PFSK-1 (cell line): ENCODE data around the gene PLA2G4C. TPM values are rescaled to one million over a fixed set of nuclear protein-coding genes. Genes with fewer than 3 reads are reported as not detected.
A peak's percentile ranks its signal among the peaks of the same experiment; 100 is the strongest.

ENCODE experiments used
- FOXP2 ChIP-seq: optimal IDR thresholded peaks from 2 replicates; pipeline ENCODE3; 2011; ENCODE audit warnings: borderline replicate concordance, control low read depth, inconsistent platforms; ENCODE audit not compliant: insufficient read depth; ENCODE audit errors: extremely low read length, extremely low read depth
- POLR2AphosphoS5 ChIP-seq: IDR thresholded peaks from 2 replicates; pipeline ENCODE4 v1.6.1; 2012; ENCODE audit warnings: low read depth, mild to moderate bottlenecking, control low read depth, low read length, moderate library complexity
- SIN3A ChIP-seq: IDR thresholded peaks from 2 replicates; pipeline ENCODE4 v1.6.1; 2012; ENCODE audit warnings: mild to moderate bottlenecking, low read length, moderate library complexity, borderline replicate concordance; ENCODE audit not compliant: insufficient read depth
- TAF1 ChIP-seq: IDR thresholded peaks from 2 replicates; pipeline ENCODE4 v1.6.1; 2012; ENCODE audit warnings: low read length, control low read depth, borderline replicate concordance; ENCODE audit not compliant: insufficient read depth
- polyA plus RNA-seq: library from polyadenylated mRNA; unstranded; fragments of >200 nt; gene quantifications from one replicate; pipeline ENCODE4 v1.2.1, GENCODE V29; 2012; ENCODE audit warnings: low read depth, missing spikeins; ENCODE audit not compliant: insufficient read length
- TF ChIP-seq, protein P1 (sequence below), 2 experiments: IDR thresholded peaks; 2 replicates each; pipeline versions ENCODE4 v1.6.1 to v1.8.0; 2011 to 2012; ENCODE audit warnings: low read depth in 2 of 2, low read length in 2 of 2, control low read depth in 1 of 2, inconsistent platforms in 1 of 2, mild to moderate bottlenecking in 1 of 2, moderate library complexity in 1 of 2; ENCODE audit not compliant: insufficient read depth in 1 of 2

PLA2G4C gene, protein sequence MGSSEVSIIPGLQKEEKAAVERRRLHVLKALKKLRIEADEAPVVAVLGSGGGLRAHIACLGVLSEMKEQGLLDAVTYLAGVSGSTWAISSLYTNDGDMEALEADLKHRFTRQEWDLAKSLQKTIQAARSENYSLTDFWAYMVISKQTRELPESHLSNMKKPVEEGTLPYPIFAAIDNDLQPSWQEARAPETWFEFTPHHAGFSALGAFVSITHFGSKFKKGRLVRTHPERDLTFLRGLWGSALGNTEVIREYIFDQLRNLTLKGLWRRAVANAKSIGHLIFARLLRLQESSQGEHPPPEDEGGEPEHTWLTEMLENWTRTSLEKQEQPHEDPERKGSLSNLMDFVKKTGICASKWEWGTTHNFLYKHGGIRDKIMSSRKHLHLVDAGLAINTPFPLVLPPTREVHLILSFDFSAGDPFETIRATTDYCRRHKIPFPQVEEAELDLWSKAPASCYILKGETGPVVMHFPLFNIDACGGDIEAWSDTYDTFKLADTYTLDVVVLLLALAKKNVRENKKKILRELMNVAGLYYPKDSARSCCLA
- polyA plus RNA-seq = 7.3 TPM

DNA sequence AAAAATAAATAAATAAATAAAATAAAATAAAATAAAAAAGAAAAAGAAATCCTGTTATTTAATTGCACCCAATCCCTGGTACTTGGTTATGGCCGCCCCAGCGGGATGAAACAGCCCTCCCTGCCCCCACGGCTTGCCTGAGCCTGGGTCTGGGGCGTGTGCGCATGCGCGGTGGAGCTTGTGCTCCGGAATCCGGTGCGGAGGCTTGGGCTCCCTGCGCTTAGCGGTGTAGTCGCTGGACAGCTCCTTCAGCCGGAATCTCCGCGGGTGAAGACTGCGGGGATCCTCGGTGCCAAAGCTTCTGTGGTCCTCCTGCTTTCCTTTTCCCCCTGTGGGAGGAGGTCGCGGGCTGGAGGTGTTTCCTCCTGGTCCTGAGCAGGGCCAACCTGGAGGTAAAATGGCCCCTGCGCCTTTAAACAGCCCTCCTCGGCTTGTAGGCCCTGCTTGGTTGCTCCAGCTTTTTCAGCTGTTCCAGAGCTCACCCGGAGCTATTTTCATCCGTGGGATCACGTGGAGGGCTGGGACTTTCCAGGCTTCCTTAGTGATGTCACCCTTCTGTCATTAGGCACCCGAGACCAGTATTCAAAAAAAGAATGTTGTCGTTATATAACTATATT is at the start of gene PLA2G4C:
Gene PLA2G4C, minus strand, starts transcription at position 468 of the 617 bp plus-strand sequence. CDS start 4,288 bp downstream, outside the sequence.
- TF ChIP-seq POLR2AphosphoS5 (peak; percentile 60; the same call in 1 of the 2 replicates), FOXP2 (no peak), TAF1 (no peak)
- TF ChIP-seq, protein P1, sequence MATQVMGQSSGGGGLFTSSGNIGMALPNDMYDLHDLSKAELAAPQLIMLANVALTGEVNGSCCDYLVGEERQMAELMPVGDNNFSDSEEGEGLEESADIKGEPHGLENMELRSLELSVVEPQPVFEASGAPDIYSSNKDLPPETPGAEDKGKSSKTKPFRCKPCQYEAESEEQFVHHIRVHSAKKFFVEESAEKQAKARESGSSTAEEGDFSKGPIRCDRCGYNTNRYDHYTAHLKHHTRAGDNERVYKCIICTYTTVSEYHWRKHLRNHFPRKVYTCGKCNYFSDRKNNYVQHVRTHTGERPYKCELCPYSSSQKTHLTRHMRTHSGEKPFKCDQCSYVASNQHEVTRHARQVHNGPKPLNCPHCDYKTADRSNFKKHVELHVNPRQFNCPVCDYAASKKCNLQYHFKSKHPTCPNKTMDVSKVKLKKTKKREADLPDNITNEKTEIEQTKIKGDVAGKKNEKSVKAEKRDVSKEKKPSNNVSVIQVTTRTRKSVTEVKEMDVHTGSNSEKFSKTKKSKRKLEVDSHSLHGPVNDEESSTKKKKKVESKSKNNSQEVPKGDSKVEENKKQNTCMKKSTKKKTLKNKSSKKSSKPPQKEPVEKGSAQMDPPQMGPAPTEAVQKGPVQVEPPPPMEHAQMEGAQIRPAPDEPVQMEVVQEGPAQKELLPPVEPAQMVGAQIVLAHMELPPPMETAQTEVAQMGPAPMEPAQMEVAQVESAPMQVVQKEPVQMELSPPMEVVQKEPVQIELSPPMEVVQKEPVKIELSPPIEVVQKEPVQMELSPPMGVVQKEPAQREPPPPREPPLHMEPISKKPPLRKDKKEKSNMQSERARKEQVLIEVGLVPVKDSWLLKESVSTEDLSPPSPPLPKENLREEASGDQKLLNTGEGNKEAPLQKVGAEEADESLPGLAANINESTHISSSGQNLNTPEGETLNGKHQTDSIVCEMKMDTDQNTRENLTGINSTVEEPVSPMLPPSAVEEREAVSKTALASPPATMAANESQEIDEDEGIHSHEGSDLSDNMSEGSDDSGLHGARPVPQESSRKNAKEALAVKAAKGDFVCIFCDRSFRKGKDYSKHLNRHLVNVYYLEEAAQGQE (IDR thresholded peaks at IDR 0.05; ENCODE audit: insufficient read depth in 1 of 2, low read depth in 2 of 2, low read length in 2 of 2) = peak; percentile 94 to 96

DNA sequence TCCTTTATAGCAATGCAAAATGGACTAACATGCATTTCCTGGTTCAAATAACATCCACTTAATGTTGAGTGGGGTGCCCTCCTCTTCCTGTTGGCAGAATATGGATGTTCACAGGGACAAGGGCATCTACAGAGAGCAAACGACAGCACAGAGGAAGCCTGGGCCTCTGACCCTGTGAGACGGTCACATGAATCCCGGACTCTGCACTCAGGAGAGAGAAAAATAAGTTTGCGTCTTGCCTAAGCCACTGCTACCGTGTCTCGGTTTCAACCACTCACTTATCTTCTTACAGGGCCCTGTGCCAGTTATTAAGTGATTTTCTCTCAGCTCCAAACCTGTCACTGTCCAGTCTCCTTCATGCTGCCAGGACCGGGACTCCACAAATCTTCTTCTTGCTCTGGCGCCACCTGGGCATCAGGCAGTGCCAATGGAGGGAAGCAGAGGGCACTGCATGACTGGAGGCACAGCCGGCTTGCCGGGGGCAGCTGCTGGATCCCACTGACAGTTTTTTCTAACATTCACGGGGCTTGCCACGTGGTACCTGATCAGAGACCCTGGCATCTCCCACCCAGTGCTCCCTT is 47.7 kb upstream of the PLA2G4C start:
- TF ChIP-seq FOXP2 (no peak), SIN3A (no peak), TAF1 (no peak), POLR2AphosphoS5 (no peak)
- TF ChIP-seq, protein P1 (IDR thresholded peaks at IDR 0.05; ENCODE audit: insufficient read depth in 1 of 2, low read depth in 2 of 2, low read length in 2 of 2) = no peak

DNA sequence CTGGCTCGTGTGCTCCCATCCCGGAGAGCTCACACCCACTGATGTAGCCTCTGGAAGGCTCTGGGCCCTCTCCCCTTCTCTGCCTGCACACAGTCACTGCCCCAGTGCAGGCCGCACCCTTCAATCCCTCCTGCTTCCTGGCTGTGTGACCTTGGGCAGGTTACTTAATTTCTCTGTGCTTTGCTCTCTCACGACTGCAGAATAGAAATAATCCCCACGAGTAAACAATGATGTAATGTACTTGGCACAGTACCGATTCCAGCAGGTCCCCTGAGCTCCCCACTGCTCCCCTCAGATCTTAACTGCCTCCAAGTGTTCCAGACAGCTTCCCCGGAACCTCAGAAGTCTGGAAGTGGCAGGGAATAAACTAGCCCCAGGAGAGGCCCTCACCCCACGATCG is 43.4 kb upstream of the PLA2G4C start:
- no peak for TF ChIP-seq SIN3A
- TF ChIP-seq POLR2AphosphoS5 = no peak
- no peak for TF ChIP-seq TAF1

DNA sequence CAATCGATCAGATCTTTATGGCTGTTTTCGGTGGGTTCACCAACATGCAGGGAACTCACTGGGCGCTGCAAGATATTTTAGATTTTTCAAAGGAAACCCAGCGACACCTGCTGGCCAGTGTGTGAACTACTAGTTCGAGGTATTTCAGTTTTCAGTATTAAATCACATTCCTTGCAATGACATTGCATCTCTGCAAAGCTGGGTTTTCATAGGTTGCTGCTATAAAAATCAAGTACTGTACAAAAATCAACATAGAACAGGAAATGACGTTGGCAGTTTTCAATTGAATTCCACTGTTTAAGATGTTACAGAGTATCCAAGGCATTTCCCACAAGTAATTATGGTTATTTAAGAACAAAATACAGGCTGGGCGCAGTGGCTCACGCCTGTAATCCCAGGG is 41.9 kb upstream of the PLA2G4C start:
- TF ChIP-seq, protein P1 (IDR thresholded peaks at IDR 0.05; ENCODE audit: insufficient read depth in 1 of 2, low read depth in 2 of 2, low read length in 2 of 2) = no peak
- no peak for TF ChIP-seq SIN3A
- TF ChIP-seq TAF1 = no peak
- no peak for TF ChIP-seq POLR2AphosphoS5
- no peak for TF ChIP-seq FOXP2

DNA sequence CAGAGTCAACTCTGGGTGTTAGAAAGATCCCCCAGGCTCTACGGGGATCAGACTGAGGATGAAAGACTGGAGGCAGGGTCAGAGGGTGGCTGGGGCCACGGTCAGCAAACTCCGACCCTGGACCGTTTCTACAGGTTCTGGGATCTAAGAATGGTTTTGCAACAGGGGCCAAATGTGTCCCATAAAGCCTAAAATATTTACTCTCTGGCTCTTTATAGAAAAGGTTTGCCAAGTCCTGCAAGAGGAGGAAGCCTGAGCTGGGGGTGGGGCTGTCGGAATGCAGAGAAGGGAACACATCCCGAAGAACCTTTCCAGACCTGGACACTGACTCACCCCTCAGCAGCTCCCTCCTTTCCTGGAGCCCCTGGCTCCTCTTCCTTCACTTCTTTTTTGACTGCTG is 38.8 kb upstream of the PLA2G4C start:
- TF ChIP-seq FOXP2 (no peak), SIN3A (no peak)
- TF ChIP-seq, protein P1 (IDR thresholded peaks at IDR 0.05; ENCODE audit: insufficient read depth in 1 of 2, low read depth in 2 of 2, low read length in 2 of 2) = no peak
